Measurements from ENCODE around the gene DMRT2.

DNA sequence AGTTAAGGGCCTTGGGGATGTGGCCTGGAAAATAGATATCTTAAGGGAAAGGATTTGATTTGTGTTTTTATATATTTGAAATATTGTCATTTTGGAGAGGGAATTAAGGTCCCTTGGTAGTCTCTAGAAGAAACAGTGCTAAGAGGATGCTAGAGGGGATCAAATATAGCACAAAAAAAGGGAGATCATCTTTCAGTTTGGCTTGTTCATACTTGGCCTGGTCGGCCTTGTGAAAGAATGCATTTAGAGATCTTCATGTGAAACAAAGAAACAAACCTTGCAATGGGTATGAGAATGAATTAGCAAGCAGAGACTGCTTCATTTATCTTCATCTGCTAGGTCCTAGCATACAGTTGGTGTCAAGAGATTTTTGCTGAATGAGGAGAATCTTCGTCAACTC is 15.0 kb downstream of the DMRT2 start:
- TF ChIP-seq, protein P1, sequence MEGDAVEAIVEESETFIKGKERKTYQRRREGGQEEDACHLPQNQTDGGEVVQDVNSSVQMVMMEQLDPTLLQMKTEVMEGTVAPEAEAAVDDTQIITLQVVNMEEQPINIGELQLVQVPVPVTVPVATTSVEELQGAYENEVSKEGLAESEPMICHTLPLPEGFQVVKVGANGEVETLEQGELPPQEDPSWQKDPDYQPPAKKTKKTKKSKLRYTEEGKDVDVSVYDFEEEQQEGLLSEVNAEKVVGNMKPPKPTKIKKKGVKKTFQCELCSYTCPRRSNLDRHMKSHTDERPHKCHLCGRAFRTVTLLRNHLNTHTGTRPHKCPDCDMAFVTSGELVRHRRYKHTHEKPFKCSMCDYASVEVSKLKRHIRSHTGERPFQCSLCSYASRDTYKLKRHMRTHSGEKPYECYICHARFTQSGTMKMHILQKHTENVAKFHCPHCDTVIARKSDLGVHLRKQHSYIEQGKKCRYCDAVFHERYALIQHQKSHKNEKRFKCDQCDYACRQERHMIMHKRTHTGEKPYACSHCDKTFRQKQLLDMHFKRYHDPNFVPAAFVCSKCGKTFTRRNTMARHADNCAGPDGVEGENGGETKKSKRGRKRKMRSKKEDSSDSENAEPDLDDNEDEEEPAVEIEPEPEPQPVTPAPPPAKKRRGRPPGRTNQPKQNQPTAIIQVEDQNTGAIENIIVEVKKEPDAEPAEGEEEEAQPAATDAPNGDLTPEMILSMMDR (IDR thresholded peaks at IDR 0.05), result no peak
- no peak for TF ChIP-seq EZH2 (IDR thresholded peaks at IDR 0.05; ENCODE audit: borderline replicate concordance, insufficient read depth, low read depth, low read length, poor library complexity, severe bottlenecking)
